ENCODE data around the gene RARS1.
A peak's percentile ranks its signal among the peaks of the same experiment; 100 is the strongest.
"Not testable (repeated sequence)": the region's sequence is repeated elsewhere in the genome, so short reads cannot be mapped to it uniquely, and the experiment has no call there.

Gene RARS1

GRCh38 chr5:168502563-168503237 is 16.4 kb downstream of the RARS1 start:
- in situ Hi-C loops (cut with HindIII; ENCODE audit: low pct_unique_long_range_greater_than_20kb, low sequenced_read_pairs), result no loop called here
- no peak for DNase-seq (ENCODE audit: low read depth in 1 of 2, low spot score in 1 of 2)
- no peak for TF ChIP-seq JUND (IDR thresholded peaks at IDR 0.05; ENCODE audit: low read depth)

GRCh38 chr5:168513861-168514428 is 27.7 kb downstream of the RARS1 start:
- no peak for DNase-seq (ENCODE audit: low read depth in 1 of 2, low spot score in 1 of 2)
- in situ Hi-C loops (cut with HindIII; ENCODE audit: low pct_unique_long_range_greater_than_20kb, low sequenced_read_pairs), result no loop called here
- TF ChIP-seq JUND (IDR thresholded peaks at IDR 0.05; ENCODE audit: low read depth), result no peak

- no peak for TF ChIP-seq JUND (IDR thresholded peaks at IDR 0.05; ENCODE audit: low read depth)
- no peak for DNase-seq (ENCODE audit: low read depth in 1 of 2, low spot score in 1 of 2)
- in situ Hi-C loops (cut with HindIII; ENCODE audit: low pct_unique_long_range_greater_than_20kb, low sequenced_read_pairs), result no loop called here
Observed at GRCh38 chr5:168525856-168526255, 39.6 kb downstream of the RARS1 start.

GRCh38 chr5:168527756-168528295 is 41.6 kb downstream of the RARS1 start:
- no peak for TF ChIP-seq JUND (IDR thresholded peaks at IDR 0.05; ENCODE audit: low read depth)
- in situ Hi-C loops (cut with HindIII; ENCODE audit: low pct_unique_long_range_greater_than_20kb, low sequenced_read_pairs), result no loop called here
- DNase-seq (ENCODE audit: low read depth in 1 of 2, low spot score in 1 of 2), result no peak

GRCh38 chr5:168528521-168529373 is 42.5 kb downstream of the RARS1 start, which contains the start of gene FBLL1:
Gene FBLL1, plus strand, starts transcription at chr5:168529305. Its CDS starts 200 bp downstream, at chr5:168529505.
- no peak for TF ChIP-seq JUND (IDR thresholded peaks at IDR 0.05; ENCODE audit: low read depth)
- in situ Hi-C loops (cut with HindIII; ENCODE audit: low pct_unique_long_range_greater_than_20kb, low sequenced_read_pairs), result no loop called here
- DNase-seq (ENCODE audit: low read depth in 1 of 2, low spot score in 1 of 2), result peak in 1 of 2 experiments; percentile 25

GRCh38 chr5:168529374-168530234 is 43.3 kb downstream of the RARS1 start:
- no peak for TF ChIP-seq JUND (IDR thresholded peaks at IDR 0.05; ENCODE audit: low read depth)
- in situ Hi-C loops (cut with HindIII; ENCODE audit: low pct_unique_long_range_greater_than_20kb, low sequenced_read_pairs), result no loop called here
- DNase-seq (ENCODE audit: low read depth in 1 of 2, low spot score in 1 of 2), result no peak

- no peak for TF ChIP-seq JUND (IDR thresholded peaks at IDR 0.05; ENCODE audit: low read depth)
- in situ Hi-C loops (cut with HindIII; ENCODE audit: low pct_unique_long_range_greater_than_20kb, low sequenced_read_pairs), result no loop called here
Observed at GRCh38 chr5:168530621-168531150, 44.4 kb downstream of the RARS1 start.

GRCh38 chr5:168531191-168531590 is 44.9 kb downstream of the RARS1 start:
- DNase-seq (ENCODE audit: low read depth in 1 of 2, low spot score in 1 of 2), result no peak
- TF ChIP-seq JUND (IDR thresholded peaks at IDR 0.05; ENCODE audit: low read depth), result no peak
- in situ Hi-C loops (cut with HindIII; ENCODE audit: low pct_unique_long_range_greater_than_20kb, low sequenced_read_pairs), result no loop called here

More at GRCh38 chr5:168530621-168531150, 44.4 kb downstream of the RARS1 start:
- no peak for DNase-seq (ENCODE audit: low read depth in 1 of 2, low spot score in 1 of 2)

- in situ Hi-C loops (cut with HindIII; ENCODE audit: low pct_unique_long_range_greater_than_20kb, low sequenced_read_pairs), result no loop called here
- TF ChIP-seq JUND (IDR thresholded peaks at IDR 0.05; ENCODE audit: low read depth), result no peak
- no peak for DNase-seq (ENCODE audit: low read depth in 1 of 2, low spot score in 1 of 2)
Observed at GRCh38 chr5:168531987-168532864, 46.0 kb downstream of the RARS1 start.

GRCh38 chr5:168534351-168534750 is 48.1 kb downstream of the RARS1 start:
- in situ Hi-C loops (cut with HindIII; ENCODE audit: low pct_unique_long_range_greater_than_20kb, low sequenced_read_pairs); DNase-seq (ENCODE audit: low read depth in 1 of 2, low spot score in 1 of 2): not testable (repeated sequence)

GRCh38 chr5:168537176-168537575 is 50.9 kb downstream of the RARS1 start:
- no peak for TF ChIP-seq JUND (IDR thresholded peaks at IDR 0.05; ENCODE audit: low read depth)
- in situ Hi-C loops (cut with HindIII; ENCODE audit: low pct_unique_long_range_greater_than_20kb, low sequenced_read_pairs), result no loop called here
- no peak for DNase-seq (ENCODE audit: low read depth in 1 of 2, low spot score in 1 of 2)

Measured in T47D (cell line).